ENCODE data around the gene ACSL5.
"Not testable (repeated sequence)": the region's sequence is repeated elsewhere in the genome, so short reads cannot be mapped to it uniquely, and the experiment has no call there.

The ACSL5 gene

DNA sequence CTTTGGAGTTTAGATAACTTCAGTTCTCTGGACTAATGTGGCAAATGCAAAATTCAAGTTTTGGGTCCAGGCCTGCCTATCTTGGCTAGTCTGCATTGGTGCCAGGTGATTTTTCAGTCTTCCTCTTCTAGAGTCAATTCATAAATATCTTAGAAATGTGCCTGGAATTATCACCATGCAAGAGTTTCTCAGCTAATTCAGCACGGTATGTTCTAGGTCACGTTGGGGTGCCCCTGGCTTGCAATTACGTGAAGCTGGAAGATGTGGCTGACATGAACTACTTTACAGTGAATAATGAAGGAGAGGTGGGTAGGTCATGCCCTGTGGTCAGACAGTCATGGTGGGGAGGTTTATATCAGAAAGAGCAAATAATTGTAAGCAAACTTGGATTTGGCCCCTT lies 47.8 kb downstream of the ACSL5 start:
- no peak for DNase-seq

DNA sequence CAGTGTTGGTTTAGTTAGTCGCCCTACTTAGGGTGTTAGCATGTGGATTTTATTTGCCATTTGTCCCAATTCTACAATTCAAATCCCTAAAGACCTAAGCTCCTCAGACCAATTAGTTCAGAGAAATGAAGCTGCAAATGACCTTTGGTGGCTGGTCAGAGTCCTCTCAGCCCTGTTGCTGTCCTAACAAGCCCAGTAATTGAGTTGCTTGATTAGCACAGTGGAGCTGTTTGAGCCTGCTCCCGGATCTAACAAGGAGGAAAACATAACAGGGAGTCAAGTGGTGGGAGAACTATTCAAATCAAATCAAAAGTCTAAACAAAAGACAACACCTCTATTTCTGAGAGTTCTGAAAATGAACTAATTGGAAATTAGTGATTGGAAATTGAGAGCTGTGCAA lies 50.7 kb downstream of the ACSL5 start:
- DNase-seq: no peak

DNA sequence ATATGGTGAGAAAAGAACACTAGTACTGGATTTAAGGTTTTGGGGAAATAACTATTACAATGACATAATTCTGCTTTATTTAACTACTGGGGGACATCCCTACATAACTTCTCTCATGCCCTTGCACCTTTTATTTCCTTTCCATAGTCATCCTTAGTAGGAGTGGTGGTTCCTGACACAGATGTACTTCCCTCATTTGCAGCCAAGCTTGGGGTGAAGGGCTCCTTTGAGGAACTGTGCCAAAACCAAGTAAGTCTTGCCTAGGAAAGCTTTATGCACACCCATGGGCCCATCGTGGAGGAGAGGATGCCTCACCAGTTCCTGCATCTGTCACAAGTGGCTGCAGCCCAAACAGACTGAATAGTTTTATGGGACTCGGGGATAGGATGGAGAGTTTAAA lies 52.2 kb downstream of the ACSL5 start:
- DNase-seq: no peak

DNA sequence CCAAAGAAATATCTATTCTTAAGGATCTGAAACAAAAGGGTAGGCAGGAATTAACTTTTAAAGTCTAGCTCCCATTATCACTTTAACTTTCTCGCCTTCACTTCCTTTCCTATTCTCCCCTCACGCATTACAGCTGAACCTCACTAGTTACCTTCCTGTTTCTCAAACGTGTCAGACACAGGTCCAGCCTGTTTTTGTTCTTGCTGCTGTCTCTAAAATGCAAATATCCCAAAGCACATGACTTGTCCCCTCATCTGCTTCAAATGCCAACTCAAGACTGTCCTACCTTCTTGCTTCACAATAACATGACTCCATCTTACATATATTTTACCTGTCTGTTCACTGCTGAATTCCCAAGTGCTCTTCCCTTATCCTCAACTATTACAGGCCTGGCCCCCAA lies 55.2 kb downstream of the ACSL5 start:
- DNase-seq: no peak

DNA sequence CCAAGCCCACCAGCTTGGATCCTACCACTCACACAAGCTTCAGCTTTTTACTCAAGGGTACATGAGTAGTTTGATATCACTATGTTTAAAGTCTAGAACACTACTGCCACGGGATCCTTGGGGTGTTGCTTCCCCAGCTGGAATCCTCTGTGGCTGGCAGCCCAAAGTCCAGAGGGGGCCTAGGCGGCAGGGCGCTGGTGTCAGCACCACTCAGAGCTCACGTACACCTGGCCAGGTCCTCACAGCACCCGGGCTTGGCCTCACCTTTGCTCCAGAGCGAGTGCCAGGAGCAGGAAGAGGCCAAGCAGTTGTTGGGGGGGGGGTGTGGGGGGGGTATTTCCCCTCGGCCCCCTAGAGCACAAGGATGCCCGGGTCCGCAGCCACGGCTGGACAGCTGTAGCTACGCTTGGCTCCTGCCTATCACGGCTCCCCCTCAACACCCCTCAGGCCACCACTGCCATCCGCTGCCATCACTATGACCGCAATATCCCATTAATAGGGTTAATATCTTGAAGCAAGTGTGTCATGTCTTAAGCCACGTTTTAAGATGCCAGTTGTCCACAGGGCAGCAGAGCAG lies 55.8 kb downstream of the ACSL5 start:
- no peak for DNase-seq

DNA sequence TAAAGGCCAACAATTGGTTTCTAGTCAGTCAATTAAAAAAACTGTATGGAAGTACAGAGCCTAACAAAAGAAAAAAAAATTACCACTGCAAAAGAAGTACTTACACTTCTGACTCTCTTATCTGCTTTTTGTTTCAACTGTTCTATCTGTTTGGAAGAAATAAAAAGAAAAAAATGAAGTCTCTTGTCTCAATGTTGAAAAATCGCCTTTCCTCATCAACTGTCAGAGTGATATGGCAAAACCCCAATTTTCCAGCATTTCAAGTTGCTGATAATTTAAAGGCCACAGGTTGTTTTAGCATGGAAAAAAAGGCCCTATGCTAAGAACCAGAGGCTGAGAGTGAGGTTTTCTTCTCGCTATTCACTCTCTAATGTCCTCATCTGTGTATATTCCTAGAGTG lies 59.2 kb downstream of the ACSL5 start:
- no peak for DNase-seq

DNA sequence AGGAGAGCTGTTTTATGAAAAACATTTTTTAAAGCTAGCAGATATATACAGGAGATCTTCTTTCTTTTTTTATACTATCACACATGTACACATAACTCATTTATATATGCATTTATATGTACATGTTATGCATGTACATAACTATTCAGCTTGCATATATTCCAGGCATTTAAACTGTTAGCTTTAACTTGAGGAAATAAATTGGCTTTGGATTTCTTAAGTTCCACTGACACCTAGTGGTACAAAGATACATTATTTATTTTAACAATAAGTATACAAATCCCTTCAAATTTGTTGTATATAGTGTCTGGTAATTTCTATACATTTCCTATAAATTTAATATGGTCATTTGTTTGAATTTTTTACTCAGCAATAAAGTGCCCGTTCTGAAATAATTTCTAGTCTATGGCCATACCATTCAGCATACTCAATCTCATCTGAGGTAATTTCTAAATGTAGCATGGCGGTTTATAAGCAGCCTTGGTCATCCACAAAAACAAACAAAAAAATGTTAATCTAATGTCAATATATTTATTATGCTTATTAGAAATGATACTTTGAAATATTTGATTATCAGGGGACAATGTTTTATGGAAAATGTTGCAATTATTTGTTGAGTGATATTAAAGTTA lies 61.2 kb downstream of the ACSL5 start:
- DNase-seq: no peak

DNA sequence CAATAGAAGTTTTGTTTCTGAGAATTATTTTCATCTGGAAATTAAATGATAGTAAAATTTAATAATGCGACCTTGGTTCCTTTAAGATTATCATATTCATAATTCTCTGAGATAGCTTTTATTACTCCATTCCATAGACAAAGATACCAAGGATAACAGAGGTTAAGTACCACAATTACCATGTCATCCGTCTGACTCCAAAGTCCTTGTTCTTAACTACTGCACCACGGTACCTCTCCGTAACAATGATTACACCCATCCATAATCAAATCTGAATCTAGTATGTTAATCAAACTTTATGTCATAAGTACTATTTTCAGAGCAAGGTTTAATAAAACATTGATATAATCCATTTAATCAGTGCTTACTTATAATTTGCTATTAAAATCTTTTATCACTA lies 64.4 kb downstream of the ACSL5 start:
- no peak for DNase-seq

DNA sequence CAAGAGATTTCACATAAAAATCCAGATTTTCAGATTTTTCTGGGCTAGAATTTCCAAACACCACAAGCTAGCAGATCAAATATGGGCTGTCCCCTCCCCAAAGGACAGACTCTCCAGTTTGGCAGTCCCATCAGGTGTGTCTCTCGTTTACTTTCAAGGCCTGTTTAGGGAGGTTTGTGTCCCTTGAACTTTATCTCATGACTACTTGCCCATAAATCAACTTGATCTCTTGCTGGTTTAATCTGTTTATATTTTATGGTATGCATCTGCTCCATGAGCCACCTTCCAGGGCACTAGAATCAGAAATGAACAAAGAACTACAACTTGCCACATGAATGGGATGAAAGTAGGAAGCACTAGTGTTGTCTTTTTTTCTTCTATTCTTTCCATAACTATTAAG lies 67.6 kb downstream of the ACSL5 start:
- no peak for DNase-seq

DNA sequence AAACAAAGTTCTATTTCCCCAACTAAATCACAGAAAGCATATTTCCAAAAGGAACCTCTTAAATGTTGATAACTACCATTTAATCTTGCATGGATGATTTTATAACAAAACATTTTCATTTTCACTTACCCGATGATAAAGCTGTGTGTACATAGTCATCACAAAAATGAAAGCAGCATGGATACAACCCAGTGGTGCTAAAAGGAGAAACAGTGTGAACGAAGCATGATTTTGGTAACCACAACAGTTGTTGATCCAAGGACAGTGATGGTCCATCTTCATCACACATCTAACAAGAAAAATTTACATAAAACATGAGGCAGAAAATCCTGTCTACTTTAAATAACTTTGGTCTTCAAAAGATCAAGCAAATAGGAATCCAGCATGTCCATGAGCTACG lies 68.1 kb downstream of the ACSL5 start:
- DNase-seq: no peak

DNA sequence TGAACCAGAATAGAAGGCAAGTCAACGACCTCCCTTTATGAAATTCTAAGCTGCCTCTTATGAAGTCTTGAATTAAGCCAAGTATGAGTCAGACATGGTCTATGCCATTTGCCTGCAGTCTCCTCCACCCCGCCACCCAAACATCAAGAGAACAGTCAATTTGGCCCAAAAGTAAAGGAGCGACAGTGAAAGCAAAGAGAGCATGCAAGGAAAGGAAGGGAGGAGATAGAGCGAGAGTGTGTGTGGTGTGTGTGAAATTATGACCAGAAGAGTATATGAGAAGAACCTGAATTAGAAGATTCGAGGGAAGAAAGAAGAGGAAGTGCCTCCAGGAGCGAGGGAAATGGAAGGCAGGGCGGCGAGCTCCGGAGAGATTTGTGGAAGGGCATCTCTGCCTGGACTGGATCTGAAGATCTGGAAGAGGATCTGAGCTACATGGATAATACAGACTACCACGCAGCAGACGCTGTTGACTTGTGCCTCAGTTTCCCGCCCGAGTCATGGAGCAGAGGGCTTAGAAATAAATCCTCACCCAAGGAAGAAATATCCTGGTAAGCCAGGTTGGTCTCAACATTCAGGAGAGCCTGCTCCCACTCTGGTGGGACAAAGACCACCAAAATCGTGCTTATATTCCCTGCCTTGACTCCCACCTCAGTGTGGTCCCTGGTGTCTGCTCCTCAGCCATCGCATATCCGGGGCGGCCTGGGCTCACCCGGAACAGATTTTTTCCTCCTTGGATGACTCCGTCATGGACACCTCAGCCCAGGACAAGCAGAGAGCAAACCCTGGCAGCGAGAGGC lies 72.3 kb downstream of the ACSL5 start:
- DNase-seq: no peak

DNA sequence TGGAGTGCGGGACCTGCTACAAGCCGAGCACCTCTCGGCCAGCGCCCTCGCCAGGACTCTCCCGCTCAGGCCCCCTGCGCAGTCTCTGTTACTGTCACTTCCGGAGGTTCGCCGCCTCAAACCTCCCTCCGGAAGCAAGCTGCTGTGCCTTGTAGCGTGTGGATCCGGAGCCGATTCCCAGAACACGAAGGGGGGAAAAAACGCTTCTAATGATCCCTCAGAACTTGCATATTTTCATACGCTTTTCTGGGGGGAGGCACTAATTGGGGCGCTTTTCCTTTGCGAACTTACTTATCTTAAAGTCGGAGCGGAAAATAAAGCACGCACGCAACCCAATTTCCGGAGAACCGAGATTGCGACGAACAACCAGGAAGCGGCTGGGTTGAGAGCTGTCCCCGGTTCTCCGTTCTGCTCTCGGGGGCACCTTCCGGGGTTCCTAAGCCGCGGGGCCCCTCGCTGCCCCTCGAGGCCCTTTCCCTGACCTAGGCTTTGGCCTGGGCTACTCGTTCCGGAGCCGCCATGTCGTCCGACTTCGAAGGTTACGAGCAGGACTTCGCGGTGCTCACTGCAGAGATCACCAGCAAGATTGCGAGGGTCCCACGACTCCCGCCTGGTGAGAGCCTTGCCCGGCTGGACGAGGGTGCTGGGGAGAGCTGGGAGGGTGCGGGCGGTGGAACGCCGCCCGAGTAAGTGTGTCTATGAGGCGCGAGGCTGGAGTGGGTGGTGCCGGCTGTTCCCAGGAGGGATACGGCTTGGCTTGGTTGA lies 73.1 kb downstream of the ACSL5 start, which contains the start of the genes VTI1A and ZDHHC6:
Gene VTI1A, plus strand, starts transcription at position 361 of the 765 bp plus-strand sequence. Its CDS starts 159 bp downstream, at position 520.
Gene ZDHHC6, minus strand, starts transcription at position 60 of the 765 bp plus-strand sequence. CDS start 1,478 bp downstream, outside the sequence.
- peak; percentile 56 for DNase-seq

DNA sequence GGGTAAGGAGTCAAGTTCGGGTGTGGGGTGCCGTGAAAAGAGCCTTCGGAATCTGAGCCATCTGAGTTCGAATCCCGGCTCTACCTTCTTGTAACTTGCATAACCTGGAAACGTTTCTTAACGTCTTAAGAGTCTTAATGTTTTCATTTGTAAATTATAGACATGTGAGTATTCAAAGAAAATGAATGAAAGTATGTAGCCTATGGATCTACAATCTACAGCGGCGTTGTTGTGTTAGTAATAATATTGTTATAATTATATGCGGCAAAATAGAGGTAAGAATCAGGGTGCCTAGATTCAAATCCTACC lies 73.7 kb downstream of the ACSL5 start:
- no peak for DNase-seq

DNA sequence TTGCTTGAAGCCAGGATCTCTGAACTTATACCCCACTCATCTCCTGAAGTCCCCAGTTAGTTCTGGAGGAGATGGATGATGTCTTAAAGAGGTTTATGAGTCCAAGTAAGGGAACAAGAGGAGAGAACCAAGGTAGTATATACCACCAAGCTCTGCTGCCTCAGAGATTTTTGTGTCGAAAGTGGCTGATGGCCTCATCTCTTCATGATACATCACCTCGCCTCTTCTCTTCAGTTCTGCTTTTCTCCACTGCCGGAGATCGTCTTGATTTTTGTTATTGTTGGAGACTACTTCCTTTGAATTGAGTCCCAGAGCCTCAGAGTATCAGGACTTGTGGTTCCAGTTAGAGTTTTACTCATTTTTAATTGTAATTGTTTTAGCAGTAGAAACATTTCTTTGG lies 75.0 kb downstream of the ACSL5 start:
- DNase-seq: no peak

DNA sequence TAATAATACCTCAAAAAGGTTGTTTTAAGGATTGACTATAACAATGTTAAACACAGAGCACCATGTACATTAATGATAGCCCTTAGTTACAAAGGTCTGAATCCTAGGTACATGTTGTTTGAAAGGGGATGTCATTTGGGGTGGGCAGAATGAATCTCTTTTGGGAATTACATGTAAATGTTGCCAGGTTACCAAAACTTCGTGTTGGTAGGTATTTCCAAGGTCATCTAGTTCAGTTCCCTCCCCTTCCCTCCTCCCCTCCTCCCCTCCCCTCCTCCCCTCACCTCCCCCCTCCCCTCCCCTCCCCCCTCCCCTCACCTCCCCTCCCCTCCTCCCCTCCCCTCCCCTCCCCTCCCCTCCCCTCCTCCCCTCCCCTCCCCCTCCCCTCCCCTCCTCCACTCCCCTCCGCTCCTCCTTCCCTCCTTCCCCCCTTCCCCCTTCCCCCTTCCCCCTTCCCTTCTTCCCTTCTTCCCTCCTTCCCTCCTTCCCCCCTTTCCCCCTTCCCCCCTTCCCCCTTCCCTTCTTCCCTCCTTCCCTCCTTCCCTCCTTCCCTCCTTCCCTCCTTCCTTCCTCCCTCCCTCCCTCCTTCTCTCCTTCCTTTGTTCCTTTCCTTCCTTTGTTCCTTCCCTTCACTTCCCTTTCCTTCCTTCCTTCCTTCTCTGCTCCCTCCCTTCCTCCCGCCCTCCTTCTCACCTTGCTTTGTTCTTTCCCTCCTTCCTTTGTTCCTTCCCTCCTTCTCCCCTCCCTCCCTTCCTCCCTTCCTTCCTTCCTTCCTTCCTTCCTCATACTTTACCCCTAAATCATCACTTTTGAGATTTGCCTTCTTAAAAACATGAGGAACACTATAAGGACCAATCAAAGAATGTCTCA lies 81.2 kb downstream of the ACSL5 start:
- no peak for DNase-seq

DNA sequence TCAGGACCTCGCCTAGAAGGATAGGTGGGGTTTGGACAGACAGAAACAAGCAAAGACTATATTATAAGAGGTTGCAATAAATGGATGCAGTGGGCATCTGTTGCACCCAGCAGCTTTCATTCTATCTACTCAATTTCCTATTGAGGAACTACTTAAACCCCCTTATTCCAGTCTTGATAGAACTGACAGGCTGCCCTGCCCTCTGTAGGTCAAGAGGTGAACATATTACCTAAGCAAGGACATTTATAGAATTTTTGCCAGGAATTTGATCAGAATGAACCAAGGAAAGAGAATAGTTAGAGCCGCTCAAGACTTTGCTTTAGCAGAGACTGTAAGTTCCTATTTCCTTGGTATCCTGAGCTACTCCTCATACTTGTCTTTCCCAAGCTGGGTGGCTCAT lies 82.6 kb downstream of the ACSL5 start:
- DNase-seq: no peak

DNA sequence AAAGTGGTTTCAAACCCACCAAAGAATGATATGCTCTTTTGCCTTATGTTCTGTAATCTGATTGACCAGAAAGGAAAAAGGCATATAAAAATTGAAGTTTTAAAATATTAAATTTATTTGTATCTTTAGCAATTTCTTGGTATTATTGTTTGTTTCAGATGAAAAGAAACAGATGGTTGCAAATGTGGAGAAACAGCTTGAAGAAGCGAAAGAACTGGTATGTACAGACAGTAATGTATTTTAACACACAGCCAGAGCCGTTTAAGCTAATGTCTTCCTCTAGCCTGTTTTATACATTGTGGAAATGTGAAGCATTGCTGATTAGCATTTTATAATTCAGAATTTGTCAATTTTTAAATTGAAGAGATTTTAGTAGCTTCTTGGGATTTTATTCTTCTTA lies 86.5 kb downstream of the ACSL5 start:
- no peak for DNase-seq

DNA sequence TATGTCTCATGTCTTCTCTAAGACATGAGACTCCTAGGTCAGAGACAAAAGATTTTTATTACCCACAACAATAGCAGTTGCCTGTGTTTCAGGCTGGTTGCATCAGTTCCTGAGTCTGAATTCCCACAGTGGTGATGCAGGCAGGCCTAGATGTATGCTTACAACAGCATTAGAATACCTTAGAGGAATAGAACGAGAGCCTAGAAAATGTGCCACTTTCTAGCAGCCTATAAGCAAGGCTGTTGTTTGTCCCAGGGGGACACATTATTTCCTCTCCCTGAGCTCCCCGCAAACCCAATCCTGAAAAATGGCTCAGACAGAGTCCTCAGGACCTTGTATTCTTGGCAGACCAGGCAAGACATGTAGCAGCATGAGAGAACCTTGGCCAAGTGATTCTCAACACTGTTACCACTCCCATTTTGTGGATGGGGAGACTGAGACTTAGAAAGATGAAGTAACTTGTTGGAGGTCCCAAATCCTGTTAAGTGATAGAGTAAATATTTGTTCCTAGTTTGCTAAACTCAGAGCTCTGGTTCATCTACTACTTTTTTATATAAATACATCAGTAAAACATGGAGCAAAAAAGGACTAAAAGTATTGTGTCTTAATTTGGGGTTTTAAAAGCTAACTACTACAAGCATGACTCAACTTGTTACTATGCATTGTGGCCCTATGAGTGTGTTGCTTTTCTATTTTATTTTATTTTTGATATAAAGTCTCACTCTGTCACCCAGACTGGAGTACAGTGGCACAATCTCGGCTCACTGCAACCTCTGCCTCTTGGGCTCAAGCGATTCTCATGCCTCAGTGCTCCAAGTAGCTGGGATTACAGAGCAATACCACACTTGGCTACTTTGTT lies 87.3 kb downstream of the ACSL5 start:
- DNase-seq: no peak

DNA sequence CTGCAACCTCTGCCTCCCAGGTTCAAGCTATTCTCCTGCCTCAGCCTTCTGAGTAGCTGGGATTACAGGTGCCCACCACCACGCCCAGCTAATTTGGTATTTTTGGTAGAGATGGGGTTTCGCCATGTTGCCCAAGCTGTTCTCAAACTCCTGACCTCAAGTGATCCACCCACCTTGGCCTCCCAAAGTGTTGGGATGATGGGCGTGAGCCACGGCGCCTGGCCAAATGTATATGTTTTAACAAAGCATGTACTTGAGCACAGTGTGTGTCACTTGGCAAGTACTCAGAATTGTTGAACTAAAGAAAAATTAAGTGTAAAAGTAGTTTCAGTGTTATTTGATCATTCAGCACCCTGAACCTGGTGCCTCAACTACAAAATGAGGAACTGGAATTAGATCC lies 90.2 kb downstream of the ACSL5 start:
- DNase-seq: not testable (repeated sequence)

DNA sequence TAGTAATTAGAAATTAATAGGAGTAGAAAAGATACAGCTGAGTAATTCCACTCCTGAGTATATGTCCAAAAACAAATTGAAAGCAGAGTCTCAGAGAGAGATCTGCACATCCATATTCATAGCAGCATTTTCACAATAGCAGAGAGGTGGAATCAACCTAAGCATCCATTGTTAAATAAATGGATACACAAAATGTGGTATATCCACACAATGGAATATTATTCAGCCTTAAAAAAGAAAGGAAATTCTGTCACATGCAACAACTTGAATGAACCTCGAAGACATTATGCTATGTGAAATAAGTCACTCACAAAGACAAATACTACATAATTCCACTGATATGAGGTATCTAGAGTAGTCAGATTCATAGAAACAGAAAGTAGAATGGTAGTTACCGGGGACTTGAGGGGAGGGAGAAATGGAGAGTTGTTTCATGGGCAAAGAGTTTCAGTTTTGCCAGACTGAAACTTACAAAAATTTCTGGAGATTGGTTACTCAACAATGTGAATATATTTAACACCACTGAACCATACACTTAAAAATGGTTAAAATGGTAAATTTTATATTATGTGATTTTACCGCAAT lies 91.5 kb downstream of the ACSL5 start:
- no peak for DNase-seq

DNA sequence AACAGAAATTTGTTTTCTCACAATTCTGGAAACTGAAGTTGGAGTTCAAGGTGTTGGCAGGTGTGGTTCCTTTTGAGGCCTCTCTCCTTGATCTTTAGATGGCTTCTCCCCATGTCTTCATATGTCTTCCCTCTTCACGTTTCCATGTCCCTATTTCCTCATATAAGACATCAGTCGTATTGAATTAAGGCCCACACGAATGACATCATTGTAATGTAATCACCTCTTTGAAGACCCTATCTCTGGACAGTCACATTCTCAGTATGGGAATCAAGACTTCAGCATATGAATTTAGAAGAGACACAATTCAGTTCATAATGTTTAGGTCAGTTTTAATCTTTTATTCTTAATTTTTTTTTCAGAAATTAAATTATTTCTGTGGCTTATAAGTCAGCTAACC lies 92.9 kb downstream of the ACSL5 start:
- DNase-seq: no peak

All from NCI-H2171 (cell line).